Measurements from ENCODE around the gene SMARCA2.
A peak's percentile ranks its signal among the peaks of the same experiment; 100 is the strongest.

SMARCA2 gene

GRCh38 chr9:2106666-2107065 is 91.5 kb downstream of the SMARCA2 start:
- DNase-seq = no peak

DNA sequence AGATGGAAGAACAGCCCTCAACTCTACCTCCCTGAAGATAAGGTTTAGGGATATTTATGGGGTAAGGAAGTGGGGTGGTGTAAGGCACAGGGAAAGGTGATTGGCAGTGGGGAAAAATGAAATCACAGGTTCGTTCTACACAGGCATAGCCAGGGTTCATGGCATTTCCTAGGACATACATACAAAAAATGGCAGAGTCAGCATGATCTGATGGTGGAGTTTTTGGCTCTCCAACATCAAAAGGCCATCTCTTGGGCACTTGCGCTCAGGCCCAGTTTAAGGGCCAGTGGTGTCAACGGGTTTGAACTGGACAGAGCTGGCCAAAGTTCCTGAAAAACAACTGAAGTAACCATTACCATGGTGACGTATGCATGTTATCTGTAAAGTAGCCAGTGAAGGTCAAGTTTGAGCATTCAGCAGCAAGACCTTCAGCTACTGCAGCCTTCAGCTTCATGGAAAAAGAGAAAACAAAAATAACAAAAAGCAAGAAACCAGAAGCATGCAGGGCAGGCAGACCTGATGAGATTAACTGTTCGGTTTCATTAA is 92.8 kb downstream of the SMARCA2 start:
- DNase-seq = no peak

DNA sequence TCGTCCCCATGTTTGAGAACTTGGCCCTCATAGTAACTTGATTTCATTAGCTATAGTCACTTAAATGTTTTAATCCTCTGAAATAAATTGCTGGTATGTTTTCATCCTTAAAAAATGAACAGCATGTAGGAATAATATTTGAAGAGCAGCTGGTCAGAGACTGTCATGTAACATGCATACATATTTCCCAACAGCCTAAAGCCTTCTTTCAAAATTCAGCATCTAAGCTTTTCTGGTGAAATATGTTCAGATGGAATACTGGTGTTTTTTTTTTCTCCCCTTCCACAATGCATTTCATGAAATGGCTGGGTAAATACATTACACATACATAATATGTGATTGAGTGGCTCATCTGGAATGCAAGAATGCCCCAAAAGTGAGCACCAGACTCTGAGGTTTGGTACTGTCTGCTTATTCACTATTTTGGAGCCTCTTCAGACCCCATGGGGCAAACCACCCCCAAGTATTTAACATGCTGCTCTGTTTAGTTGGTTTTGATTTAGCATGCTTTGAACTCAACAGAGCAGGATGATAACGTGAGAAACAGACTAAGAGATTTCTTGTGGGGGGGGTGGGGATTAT is 94.0 kb downstream of the SMARCA2 start:
- DNase-seq = no peak

DNA sequence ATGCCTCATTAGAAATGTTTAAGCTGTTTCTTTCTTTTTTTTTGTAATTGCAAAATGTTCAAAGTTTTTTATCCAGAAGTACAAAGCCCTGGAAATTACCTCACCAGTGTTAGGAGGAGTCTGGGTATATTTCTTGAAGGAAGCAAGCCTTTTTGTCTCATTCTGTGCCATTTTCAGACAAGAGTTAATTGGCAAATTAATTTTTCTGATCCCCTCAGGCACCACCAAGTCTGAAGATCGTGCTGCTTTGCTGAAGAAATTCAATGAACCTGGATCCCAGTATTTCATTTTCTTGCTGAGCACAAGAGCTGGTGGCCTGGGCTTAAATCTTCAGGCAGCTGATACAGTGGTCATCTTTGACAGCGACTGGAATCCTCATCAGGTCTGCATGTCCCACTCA is 94.9 kb downstream of the SMARCA2 start:
- DNase-seq = no peak

- peak; percentile 46 for DNase-seq
Measured at GRCh38 chr9:2116073-2116472, 100.9 kb downstream of the SMARCA2 start.

DNA sequence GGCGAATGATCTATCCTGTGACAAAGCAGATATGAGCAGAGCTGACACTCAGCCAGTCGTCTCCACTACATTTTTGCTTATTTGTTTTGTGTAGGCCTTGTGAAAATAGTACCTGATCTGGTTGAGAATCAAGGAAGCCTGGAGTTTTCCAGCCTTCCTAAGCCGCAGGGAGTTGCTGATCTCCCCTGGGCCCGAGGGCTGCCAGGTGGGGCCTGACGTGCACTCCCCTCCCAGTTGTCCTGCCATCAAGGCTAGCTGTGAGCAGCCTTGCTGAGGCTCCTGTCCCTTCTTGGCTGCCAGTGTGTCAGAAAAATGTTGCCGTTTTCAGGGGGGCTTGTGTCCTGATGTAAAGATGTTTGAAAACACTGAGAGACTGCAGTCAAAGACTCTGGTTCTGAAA is 102.4 kb downstream of the SMARCA2 start:
- no peak for DNase-seq

GRCh38 chr9:2119566-2119965 is 104.4 kb downstream of the SMARCA2 start:
- no peak for DNase-seq

DNA sequence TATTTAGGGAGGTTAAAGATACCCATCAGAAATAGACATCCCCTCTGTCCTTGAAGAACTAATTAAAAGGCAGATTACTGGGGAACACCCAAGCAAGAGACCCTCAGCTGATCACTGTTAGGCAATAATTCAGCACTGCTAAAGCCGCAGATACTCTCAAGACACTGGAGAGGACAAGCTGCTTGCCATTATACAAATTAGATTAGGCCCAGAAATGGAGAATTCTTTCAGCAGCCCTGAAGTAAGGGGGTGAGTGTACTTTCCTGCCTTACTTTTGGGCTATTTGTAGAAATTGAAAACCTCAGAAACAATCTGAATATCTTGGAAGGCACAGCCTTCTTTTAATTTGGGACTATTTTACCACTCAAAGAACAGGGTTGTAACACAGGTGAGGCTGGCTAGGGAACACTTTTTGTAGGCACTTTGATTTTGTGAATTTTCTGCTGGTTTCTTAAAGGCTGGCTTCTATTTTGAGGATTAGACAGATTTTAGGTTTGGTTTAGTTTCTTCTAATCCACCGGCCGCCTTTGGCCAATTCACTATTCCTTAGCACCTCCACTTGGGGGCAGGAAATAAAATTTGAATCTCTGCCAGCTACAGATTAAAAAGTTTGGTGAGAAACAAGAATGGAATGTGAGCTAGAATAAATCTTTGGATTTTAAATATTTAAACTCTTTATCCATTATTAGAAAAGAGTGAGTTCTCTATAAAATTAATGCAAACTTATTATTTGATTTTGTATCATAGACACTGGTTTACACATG is 106.0 kb downstream of the SMARCA2 start:
- DNase-seq = peak; percentile 53

DNA sequence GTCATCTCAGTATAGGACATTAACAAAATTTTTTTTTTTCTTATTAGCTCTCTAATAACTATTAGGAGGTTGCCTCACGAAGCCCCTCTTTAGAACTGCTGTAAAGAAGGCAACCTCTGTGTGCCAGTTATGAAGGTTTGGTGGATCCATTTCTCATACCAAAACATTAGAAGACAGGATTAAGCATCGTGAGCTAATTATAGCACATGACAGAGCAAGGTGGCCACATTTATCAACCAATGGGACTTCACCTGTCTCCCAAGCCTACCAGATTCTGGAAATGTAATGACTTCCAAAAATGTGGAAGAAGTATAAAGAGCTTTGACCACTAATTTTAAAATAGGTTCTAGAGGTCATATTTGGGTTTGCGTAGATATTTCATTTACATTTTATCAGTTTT is 107.2 kb downstream of the SMARCA2 start:
- no peak for DNase-seq

DNA sequence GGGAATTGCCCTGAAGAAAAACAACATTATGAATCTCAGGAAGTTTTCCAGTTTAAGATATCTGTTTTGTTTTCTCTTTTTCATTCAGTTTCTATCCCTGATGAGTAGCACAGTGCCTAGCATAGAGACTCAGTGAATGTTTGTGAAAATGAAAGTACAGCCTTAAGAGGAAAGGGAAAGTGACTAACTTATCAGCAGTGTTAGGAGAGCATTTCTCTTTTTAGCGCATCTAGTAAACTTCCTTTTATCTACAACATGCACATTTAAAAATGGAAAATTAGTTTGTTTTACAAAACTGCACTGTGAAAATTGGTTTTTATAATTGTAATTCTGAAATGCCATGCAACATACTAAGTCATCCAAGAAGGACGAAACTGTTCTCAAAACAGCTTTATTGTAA is 110.8 kb downstream of the SMARCA2 start:
- no peak for DNase-seq

DNA sequence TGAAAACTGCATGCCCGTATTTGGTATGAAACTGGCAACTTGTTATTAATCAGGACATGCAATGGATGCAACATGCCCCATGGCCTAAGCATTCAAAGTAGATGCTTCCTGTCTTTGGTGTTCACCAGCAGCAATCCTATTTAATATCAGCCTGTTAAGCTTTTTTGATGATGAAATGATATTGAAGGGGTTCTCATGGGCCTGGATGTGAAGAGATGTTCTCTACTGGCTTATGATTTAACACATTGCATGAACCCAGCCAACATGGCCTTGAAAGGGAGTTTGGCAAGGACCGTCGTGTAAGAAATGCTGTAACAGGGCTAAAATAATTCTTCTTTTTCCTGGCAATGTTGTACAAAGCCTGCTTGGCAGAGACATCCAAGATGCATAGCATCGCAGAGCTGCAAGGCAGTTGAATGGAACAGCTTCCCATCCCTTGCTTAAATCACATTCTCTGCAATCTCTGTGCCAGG is 111.2 kb downstream of the SMARCA2 start:
- no peak for DNase-seq

DNA sequence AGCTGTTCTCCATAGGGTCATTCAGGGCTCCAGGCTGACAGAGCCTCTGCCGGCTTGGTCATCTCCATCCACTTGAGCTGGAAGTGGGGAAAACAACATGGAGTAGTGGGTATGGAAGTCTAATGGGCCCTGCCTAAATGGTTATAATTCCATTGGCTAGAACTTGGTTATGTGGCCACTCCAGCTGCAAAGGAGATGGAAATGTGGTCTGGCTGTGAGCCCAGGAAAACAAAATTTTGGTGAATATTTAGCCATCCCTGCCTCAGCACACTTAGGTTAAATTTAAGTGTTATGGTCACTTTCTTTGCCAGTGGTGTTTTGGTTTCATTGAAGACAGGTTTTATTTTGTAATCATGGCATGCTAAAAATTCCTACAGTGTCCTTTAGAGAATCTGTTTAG is 112.3 kb downstream of the SMARCA2 start:
- no peak for DNase-seq

DNA sequence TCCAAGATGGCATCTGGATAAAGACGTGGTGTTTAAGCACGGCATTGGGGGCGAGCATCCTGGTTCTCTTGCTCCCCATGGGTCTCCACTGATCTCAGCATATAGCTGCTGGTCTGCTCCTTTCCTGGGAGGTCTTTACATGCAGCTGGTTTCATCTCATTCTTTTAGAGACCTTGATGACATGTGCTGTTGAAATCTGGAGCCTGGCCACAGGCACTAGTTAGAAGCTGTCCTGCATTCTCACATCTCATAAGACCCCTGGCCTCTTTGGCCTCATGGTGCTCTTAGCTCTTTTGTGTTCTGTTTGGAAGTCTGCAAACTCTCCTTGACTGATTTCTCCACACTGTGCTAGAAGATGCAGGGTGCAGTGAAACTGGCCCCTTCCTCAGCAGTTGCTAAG is 113.0 kb downstream of the SMARCA2 start:
- DNase-seq = no peak

GRCh38 chr9:2128618-2129017 is 113.5 kb downstream of the SMARCA2 start:
- DNase-seq = no peak

GRCh38 chr9:2130941-2131340 is 115.8 kb downstream of the SMARCA2 start:
- DNase-seq = no peak

GRCh38 chr9:2132484-2133082 is 117.4 kb downstream of the SMARCA2 start:
- DNase-seq = peak; percentile 44

DNA sequence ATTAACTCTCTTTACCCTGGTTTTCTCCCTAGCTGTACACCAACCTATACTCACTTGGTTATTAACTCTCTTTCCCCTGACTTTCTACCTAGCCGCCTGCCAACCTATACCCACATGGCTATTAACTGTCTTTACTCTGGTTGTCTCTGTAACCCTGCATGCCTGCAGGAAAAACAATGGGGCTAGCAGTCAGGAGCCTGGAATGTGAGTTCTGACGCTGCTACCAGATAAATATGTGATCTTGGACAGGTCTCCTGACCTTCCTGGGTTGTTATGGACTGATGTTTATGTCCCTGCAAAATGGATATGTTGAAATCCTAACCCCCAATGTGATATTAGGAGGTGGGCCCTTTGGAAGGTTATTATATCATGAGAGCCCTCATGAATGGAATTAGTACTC is 119.2 kb downstream of the SMARCA2 start:
- DNase-seq = no peak

DNA sequence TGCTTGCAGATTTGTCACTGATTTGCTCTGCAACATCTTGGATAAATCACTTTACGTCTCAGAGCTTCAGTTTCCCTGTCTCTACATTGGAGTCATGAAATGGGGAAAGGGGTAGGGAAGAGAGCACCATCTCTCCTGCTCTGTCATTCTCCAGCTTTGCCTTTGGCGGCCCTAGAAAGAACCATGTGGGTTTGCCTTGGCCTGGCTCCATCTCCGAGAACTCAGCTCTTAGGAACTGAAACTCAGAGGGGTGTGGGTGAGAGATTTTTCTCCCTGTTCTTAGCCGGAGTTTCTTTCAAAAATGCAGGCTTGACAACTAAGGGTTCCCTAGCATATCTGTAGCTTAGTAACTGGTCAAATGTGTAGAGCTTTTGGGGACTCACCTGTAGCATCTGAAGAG is 123.5 kb downstream of the SMARCA2 start:
- DNase-seq = no peak

GRCh38 chr9:2140600-2141223 is 125.6 kb downstream of the SMARCA2 start:
- DNase-seq = no peak

- no peak for DNase-seq
Measured at GRCh38 chr9:2142212-2142611, 127.1 kb downstream of the SMARCA2 start.

GRCh38 chr9:2144619-2145018 is 129.5 kb downstream of the SMARCA2 start:
- no peak for DNase-seq

DNA sequence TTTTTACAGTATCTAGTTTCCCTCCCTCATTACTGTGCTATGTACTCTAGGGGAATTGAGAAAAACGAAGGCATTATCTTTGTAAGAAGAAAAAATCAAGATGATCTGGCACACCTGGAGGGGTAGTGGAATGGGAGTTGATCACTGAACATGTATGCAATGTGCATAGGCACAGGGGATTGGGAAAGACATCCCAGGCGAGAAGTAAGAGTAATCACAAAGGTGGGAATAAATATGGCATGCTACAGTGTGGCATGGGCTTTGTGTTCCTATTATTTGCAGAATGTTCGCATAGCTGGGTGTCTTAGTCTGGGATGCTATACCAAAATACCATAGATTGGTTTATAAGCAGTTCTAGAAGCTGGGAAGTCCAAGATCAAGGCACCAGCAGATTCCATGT is 130.6 kb downstream of the SMARCA2 start:
- no peak for DNase-seq

GRCh38 chr9:2146700-2147099 is 131.6 kb downstream of the SMARCA2 start:
- DNase-seq = peak; percentile 4

DNA sequence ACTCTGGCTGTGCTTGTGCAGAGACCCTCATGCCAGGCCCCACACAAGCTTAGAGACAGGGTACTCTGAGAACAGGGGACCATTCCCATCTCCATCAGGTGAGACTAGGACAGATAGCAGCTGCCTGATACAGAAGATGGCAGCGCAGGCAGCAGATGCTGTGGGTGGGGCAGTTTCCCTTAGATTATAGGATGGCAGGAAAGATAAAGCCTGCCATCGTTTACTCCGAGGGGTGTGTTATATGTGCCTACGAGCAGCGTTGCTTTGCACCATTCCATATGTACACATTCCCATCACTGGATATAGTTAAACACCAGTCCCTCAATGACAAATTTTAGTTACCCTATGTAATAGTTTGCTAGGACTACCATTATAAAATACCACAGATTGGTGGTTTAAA is 135.2 kb downstream of the SMARCA2 start:
- DNase-seq = no peak

Measured in NCI-H82 (cell line).